GM19467 (cell line): ENCODE results near the gene HDHD2.
"Not testable (repeated sequence)": the region's sequence is repeated elsewhere in the genome, so short reads cannot be mapped to it uniquely, and the experiment has no call there.

Source experiments
- ATAC-seq: cut with Tn5 transposase; IDR thresholded peaks from one replicate; pipeline ENCODE4 v1.9.1; 2021; ENCODE audit warnings: mild to moderate bottlenecking, moderate library complexity; ENCODE audit not compliant: unreplicated experiment

The HDHD2 gene, protein sequence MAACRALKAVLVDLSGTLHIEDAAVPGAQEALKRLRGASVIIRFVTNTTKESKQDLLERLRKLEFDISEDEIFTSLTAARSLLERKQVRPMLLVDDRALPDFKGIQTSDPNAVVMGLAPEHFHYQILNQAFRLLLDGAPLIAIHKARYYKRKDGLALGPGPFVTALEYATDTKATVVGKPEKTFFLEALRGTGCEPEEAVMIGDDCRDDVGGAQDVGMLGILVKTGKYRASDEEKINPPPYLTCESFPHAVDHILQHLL

DNA sequence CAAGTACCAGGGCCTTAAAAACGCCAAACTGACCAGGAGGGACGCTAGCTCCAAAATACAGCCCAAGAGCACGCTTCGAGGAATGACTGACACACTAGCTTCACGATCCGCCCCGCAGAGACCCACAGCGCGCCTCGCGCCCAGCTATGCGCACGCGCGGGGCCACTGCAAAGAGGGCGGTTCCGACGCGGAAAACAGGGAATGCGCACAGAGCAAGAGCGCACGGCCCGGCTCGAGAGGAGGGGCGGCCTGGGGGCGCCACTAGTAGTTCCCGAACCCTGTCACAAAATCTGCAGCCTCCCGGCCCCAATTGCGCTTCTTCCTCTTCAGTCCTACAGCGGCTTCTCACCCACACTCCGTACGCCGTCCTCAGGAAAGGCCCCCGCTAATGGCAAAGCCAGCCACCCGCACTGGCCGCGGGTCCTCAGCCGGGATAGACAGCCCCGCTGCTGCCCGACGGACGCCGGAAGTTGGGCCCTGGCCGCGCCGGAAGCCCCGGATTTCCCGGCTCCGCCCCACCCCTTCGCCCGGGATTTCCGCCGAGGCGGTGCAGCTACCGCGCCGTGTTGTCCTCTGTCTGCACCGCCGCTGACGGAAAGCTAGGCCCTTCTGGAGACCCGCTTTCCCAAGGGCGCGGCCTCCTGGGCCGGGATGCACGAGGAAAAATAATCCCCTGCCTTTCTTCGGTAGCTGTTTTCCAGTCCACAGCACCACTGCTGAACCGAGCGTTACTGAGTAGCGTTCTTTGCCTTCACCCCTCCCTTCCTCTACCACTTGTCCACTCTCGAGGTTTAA, at the start of gene HDHD2:
HDHD2 (minus strand) TSS at position 472 of the 795 bp plus-strand sequence. CDS start 14,061 bp downstream, outside the sequence.
- peak; percentile 90 for ATAC-seq

DNA sequence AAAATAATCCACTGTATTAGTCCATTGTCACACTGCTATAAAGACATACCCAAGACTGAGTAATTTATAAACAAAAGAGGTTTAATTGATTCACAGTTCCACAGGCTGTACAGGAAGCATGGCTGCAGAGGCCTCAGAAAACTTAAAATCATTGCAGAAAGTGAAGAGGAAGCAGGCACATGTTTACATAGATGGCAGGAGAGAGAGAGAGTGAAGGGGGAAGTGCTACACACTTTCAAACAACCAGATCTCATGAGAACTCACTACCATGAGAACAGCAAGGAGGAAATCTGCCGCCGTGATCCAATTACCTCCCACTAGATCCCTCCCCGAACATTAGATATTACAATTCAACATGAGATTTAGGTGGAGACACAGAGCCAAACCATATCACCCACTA, 45.7 kb upstream of the HDHD2 start:
- not testable (repeated sequence) for ATAC-seq

DNA sequence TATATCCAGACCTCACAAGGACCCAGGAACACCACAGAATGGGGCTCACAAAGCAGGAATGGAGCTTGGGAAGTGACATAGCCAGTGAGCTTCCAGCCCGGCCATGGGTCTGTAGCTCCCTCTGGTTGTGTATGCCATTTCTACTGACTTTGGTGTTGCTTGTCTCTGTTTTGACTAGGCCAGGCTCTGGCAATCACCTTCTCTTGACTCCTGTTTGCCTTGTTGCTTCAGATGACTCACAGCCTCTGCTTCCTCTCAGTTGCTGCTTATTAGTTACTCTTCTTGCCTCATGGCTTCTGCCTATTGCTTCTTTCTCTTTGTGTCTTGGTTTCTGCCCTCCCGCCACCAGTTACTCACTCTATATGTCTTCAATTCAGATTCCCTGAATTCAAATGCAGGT, 41.7 kb upstream of the HDHD2 start:
- ATAC-seq, result no peak

DNA sequence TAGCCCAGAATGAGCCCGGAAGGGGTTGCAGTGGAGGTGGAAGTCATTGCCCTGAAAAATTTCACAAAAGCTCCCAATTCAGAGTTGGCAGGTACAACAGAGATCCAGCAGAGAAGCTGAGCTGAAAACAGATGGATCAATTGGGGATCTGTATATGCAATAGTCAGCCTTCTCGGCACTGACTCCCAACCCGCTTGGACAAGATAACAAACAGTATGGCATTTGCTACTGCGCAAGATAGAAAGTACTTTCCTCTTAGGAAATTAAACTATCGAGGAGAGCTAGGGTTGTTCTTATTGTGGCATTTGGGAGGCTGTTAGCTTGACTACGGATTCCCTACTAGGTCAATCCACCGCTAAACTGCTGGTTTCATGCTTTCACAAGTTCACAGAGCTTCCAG, 37.4 kb upstream of the HDHD2 start:
- ATAC-seq, result no peak

DNA sequence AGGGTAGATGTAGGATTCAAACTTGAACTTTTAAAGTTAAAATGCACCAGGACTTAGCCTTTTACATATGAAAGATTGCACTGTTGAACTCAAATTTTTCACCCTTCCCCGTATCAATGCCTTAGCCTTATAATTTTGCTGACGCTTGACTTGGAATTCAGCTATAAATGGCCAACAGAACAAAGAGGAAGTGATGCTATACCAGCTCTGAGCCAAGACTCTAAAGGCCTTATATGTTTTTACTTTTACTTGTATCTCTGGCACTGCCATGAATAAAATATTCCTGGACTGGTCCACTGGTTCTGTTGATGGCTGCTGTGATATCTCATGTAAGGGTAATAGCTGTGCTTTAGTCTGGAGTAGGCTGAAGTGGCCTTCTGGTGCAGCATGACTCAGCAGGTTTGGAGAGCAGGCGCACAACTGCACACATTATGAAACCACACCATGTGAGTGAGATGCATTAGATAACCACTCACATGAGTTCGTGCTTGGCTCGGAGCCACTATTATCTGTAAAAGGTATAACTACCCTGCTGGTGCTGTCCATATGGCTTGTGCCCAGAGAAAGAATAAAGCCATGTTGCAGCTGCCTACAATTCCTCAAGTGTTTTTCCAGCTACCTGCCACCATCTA, 34.2 kb upstream of the HDHD2 start:
- no peak for ATAC-seq

DNA sequence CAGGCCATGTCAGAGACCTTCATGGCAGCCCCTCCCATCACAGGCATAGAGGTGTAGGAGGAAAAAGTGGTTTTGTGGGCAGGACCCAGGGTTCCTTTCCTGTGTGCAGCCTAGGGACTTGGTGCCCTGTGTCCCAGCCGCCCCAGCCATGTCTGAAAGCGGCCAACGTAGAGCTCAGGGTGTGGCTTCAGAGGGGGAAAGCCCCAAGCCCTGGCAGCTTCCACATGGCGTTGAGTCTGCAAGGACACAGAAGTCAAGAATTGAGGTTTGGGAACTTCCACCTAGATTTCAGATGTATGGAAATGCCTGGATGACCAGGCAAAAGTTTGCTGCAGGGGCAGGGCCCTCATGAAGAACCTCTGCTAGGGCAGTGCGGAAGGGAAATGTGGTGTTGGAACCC, 31.9 kb upstream of the HDHD2 start:
- not testable (repeated sequence) for ATAC-seq

DNA sequence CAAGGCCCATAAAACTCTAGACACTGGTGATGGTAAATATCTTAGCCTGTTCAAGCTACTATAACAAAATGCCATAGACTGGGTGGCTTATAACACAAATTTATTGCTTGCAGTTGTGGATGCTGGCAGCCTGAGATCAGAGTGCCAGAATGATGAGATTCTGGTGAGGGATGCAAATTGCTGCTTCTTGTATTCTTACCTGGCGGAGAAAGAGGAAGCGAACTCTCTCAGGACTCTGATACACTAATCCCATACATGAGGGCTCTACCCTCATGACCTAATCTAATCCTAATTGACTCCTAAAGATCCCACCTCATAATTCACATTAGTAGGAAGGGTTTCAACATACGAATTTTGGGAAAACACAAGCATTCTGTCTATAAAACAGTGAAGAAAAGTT, 30.5 kb upstream of the HDHD2 start:
- no peak for ATAC-seq

DNA sequence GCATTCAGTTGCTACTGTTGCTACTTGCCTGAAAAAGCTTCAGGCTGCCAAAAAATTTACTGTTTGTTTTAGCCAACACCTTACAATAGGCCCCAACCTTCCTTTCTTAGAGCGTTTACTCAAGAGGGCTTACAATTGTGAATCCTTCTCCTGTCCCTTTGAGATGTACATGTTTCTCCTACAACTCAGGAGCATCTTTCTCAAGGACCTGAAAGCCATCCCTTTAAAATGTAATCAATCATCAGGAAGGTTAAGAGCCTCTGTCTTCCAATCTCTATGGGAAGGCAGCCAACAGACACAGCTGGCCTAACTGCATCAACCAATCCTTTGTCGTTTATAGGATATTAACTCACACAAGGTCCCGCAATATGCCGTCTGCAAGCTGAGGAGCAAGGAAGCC, 29.2 kb upstream of the HDHD2 start:
- no peak for ATAC-seq

DNA sequence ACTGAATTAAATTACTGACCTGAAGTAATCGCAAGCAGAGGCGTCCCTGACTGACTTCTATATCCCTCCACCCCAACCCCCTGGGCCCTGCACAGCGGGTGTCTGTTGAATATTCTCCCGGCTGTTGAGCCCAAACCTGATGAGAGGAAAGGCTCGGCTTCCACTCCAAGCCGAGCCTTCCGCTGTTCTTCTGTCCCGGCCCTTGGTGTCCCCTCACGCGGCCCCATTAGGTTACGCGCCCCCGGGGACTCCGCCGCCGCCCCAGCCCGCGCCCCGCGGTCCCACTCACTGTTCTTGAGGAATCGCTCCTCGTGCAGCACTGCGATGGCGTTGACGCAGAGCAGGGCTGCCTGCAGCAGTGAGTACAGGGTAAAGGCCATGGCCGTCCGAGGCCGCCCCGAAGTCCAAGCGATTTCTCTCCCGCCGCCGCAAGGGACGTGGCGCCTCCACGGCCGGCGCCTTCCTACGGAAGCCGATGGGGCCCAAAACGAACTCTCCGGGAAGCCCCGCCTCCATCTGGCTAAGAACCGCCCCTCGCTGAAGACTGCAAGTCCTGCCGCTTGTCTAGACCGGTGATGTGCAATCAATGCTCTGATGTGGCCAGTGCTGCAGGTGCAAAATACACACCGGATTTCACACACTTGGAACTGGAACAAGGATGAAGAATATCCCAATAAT, 25.7 kb upstream of the HDHD2 start, which contains the start of gene IER3IP1:
IER3IP1 (minus strand) TSS at position 467 of the 678 bp plus-strand sequence; CDS start at position 380, 87 bp downstream.
- ATAC-seq, result peak; percentile 82

DNA sequence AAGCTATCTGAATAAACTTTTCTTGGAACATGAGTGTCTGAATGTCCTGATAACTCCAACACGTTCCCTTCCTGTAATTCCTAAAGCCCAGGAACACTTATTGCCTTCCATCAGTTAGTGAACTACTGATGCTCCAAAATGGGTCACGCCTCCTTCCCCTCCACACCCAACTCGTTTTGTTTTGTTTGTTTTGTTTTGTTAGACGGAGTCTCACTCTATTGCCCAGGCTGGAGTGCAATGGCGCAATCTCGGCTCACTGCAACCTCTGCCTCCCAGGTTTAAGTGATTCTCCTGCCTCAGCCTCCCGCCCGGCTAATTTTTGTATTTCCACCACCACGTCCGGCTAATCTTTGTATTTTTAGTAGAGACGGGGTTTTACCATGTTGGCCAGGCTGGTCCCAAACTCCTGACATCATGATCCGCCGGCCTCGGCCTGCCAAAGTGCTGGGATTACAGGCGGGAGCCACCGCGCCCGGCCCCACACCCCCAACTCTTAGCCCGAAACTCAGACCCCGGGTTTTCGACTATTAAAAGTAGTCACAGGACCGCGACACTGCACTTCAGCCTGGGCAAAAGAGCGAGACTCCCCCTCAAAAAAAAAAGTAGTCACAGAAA, 25.1 kb upstream of the HDHD2 start:
- no peak for ATAC-seq

DNA sequence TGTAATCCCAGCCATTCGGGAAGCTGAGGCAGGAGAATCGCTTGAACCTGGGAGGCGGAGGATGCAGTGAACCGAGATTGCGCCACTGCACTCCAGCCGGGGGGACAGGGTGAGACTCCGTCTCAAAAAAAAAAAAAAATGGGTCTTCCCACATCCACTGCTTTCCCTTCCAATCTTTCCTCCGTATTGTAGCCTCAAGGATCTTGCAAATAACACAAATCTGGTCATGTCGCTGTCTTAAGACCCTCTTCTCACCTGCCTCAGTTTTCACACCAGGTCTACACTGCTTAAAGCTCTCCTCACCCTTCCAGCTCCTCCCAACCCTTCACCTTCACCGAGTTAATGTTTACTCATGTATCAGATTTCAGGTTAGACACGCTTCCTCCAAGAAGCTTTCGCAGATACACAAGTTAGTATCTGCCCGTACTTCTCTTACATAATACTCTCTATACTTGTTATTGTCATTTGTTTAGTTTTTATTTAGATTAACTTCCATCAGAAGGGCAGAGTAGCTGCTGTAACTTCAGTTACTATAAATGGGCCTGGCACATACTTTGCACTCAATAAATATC, 24.3 kb upstream of the HDHD2 start:
- no peak for ATAC-seq

DNA sequence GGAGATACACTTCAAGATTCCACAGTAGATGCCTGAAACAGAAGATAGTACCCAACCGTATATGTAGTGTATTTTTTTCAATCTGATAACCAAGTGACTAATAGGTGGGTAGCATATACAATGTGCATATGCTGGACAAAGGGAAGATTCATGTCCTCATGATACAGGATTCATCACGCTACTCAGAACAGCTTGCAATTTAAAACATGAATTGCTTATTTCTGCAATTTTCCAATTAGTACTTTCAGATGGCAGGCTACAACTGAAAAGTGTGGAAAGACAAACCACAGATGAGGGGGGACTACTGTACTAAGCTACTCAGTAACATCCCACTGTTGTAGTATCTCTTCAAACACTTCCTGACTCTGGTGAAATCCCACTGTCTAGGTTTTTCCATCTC, 22.2 kb upstream of the HDHD2 start:
- no peak for ATAC-seq

DNA sequence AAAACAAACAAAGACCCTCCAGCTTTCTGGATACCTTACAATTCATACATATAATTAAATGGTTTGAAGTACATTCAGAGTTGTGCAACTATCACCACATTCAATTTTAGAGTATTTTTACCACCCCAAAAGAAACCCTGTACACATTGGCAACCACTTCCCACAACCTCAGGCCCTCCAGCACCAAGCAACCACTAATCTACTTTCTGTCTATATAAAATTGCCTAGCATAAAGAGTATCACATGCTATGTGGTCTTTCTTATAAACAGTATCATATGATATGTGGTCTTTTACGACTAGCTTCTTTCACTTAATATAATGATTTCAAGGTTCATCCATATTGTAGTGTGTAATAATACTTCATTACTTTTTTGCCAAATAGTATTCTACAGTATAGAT, 18.6 kb upstream of the HDHD2 start:
- no peak for ATAC-seq

DNA sequence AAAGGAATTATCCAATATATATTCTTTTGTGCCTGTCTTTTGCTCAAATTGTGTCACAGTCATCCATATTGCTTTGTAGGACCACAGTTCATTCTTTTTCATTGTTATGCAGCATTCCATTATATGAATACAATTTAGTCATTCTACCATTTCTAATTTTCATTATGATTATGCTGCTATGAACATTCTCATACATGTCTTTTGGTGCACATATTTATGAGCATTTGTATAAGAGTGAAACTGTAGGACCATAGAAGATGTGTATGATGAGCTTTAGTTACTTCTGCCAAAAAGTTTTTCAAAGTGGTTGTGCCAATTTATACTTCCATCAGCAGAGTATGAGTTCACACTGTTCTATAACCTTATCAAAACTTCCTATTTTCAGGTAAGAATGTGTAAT, 18.2 kb upstream of the HDHD2 start:
- no peak for ATAC-seq

DNA sequence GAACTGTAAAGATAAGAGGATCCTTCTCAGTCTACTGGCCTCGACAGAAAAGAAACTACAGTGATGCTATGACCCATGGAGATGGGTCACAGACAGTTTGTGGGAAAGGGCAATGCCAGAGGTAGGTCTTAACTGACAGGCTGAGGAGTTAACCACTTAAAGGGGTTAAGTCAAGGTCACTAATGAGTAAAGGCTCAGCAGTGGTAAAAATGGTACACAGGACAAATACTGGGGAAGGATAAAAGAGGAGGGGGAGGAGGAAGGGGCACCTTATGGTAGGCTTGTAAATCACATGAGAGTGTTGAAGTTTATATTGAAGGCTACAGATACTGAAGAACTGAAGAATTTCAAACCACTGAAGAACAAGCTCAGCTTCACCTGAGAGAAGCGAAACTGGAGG, 16.0 kb upstream of the HDHD2 start:
- no peak for ATAC-seq

DNA sequence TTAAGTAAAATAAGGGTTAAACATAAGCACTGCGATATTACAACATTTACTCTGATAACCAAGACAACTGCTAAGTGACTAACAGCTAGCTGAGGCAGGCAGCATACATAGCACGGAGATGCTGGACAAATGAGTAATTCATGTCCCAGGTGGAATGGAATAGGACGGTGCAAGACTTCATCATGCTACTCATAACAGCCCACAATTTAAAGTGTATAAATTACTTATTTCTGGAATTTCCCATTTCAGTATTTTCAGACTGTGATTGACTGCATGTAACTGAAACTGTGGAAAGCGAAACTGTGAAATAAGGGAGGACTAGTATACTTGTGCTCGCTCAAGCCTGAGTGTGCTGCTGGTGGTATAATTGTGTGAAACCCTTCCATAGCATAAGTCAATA, 12.9 kb upstream of the HDHD2 start:
- peak; percentile 76 for ATAC-seq

DNA sequence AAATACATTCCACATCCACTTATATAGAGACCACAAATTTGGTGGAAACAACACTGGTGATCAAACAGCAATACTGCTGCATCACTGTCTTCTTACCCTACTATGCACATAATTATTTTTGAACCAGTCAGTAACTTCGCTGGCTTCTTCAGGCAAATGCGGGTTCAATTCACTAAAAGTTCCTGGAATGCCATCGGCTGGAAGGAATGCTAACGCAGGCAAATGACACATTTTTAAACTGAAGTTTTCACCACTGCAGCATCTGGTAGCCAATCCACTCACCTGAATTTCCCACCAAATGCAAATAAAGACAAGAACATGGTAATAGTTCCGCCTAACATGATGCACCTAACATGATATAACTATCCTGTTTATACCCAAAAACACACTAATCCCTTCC, 10.0 kb upstream of the HDHD2 start:
- no peak for ATAC-seq

DNA sequence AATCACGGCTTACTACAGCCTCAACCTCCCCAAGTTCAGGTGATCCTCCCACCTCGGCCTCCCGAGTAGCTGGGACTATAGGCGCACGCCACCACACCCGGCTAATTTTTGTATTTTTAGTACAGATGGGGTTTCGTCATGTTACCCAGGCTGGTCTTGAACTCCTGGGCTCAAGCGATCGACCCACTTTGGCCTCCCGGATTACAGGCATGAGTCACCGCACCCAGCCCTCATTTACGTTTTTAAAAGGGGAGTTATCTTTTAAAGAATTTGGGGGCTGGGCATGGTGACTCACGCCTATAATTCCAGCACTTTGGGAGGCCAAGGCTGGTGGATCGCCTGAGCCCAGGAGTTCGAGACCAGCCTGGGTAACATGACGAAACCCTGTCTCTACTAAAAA, 8.1 kb upstream of the HDHD2 start:
- ATAC-seq, result not testable (repeated sequence)

DNA sequence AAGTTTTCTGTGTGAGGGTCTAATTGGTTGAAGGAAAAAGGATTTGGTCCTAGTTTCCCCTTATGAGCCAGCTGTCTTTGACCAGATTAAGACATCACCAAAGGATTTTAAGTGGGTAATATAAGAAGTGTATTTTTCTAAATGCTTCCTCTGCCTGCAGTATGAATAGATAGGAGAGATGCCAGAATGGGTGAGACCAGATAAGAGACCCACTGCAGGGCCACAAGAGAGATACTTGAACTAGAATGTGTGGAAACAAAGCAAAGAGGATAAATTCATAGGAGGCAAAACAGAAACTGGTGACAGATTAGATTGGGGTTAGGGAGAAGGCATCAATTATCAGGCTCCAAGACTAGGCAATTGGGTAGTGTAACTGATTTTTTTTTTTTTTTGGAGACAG, 1.1 kb upstream of the HDHD2 start:
- ATAC-seq, result no peak

DNA sequence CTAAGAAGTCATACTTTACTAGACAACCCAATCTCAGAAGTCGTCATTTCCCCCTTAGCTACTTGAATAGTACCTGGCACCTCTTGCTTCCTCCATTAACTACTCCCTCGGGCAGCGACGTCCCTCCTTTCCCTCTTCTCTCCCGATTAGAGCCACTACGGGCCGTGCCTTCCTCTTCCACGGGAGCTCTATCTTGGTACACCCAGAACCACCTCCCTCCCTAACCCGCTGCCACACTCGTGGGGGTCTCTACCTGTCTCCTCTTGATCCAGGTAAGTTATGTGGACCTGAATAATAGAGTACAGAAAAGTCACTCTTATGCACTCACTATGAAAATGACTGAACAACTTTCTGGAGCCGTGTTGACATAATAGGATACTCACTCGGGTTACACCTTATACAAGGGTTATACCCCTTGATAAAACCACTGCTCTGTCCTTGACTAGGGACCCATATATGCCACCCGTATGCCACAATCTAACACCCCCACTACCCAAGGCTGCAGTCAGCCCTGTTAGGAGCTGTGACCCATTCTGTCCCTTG, 595 bp upstream of the HDHD2 start:
- peak; percentile 9 for ATAC-seq
